Frontal cortex (tissue), 4 donors: Measurements from ENCODE around the gene IFNA2. TPM values are rescaled to one million over a fixed set of nuclear protein-coding genes. Genes with fewer than 3 reads are reported as not detected.
"Not testable (repeated sequence)": the region's sequence is repeated elsewhere in the genome, so short reads cannot be mapped to it uniquely, and the experiment has no call there.

Experiments
- DNase-seq, 2 donors: peaks; one replicate each; pipeline ENCODE4 v3.0.0; 2012; ENCODE audit warnings: low spot score in 2 of 2
- FAIRE-seq: peaks from 2 replicates; lab custom pipeline; 2012; peaks lifted over from hg19 to GRCh38; lab: Jason Lieb, UNC
- total RNA-seq: library from RNA; depleted of rRNA; stranded (reverse); fragments of >200 nt; gene quantifications from one replicate; pipeline ENCODE4 v1.2.3, GENCODE V29; 2014
- donor health status: control.
- donor health status: control.
- donor health status: control.

The IFNA2 gene
- total RNA-seq, 1 donor from 2014 or later = not detected

DNA sequence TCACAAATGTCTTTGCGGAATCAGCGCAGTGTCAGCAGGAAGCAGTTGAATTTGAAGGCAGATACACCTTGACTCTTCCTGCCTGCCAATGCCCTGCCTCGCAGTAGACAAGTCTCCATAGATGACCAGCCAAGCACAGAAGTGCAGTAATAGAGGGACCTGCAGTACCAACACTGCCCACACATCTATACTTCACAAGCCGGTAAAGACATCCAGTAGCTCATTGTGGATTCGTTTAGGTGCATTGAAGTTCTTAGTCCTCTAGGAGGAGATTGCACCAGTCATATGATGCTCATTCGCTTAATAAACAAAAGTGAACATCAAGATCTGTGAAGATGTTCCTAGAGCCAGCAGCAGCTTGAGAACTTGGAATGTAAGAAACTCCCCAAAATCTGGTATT is 7.1 kb upstream of the IFNA2 start:
- FAIRE-seq (no peak), DNase-seq (no peak)

DNA sequence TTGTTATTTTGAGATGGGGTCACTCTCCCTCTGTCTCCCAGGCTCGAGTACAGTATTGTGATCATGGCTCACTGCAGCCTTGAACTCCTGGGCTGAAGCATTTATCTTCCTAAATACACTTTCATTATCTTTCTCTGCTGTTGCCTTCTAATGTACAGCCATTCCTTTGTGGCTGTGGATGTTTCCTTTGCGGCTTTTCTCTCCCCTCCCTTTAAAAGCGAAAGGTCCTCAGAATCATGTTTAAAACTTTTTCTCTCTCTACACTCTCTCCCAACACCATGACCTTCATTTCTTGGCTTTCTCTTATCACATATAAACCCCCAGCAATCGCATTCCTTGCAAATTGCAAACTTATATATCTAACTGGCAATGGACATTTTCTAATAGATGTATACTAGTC is 1.6 kb downstream of the IFNA2 start:
- DNase-seq (no peak), FAIRE-seq (no peak)

DNA sequence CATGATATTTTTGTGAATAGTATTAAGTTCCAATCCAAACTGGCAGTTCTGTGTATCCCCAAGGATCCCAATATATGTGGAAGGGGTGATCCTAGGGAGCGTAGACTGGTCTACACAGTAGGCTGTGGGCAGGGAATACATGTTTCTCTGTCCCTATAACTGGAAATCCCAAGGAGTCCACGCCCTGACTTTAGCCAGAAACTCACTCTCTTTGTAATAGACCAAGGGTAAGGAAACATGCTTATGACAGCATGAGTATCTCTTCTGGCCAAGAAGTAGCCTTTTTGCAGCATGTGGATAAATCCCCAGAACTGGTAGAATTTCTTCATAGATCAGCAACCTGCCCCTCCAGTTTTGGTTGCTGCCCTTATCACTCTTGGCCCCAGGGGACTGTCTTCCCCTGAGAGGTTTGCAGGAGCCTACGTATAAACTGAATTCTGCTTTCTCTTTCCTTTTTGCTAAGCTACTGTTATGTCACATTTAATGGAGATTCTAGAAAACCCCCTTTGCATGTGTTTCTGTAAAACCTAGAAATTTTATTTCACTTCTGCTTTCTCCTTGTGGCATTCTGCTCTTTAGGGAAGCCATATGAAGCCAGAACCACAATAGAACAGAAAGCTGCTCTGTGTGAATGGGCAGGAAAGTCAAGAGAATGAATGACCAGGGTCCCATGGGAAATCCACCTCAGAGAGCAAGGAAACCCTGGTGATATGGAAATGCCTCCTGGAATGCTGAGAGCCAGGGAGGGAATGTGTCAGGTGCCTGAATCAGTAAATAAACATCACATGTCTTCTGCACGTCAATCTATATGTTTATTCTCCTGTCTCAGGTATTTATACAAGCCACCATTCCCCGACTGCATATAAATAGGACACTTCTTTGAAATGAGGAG is 3.5 kb downstream of the IFNA2 start:
- DNase-seq = no peak
- no peak for FAIRE-seq

DNA sequence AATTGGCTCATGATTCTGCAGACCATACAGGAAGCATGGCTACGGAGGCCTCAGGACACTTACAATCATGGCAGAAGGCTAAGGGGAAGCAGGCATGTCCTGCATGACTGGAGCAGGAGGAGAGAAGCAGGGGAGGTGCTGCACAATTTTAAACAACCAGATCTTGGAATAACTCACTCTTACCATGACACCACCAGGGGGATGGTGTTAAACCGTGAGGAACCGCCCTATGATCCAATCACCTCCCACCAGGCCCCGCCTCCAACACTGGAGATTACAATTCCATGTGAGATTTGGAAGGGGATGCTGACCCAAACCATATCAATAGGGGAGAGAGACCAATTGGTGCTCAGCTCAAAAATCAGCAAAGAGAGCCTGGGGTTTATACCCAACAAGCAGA is 13.7 kb downstream of the IFNA2 start:
- FAIRE-seq, DNase-seq: not testable (repeated sequence)

DNA sequence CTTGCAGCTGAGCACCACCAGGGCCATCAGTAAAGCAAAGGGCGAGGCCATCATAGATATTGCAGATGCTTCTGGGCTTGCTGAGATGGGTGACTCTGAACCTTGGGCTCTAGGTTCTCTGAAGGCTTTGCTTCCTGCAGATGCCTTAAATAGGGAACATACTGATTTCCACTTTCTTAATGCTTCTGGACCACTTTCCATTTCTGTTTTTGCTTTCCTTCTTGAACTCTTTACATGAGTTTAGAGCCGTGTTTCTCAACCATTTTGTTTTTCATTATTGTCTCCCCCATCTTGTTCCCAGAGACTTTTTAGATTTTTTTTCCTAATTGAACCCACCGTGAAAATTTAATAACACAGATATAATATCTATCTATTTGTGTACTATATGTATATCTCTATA is 17.2 kb downstream of the IFNA2 start, which contains the start of gene IFNA13:
Gene IFNA13 (minus strand): TSS at position 101 of the 400 bp plus-strand sequence. CDS start 47 bp downstream, at position 54.
- no peak for FAIRE-seq
- DNase-seq = no peak

DNA sequence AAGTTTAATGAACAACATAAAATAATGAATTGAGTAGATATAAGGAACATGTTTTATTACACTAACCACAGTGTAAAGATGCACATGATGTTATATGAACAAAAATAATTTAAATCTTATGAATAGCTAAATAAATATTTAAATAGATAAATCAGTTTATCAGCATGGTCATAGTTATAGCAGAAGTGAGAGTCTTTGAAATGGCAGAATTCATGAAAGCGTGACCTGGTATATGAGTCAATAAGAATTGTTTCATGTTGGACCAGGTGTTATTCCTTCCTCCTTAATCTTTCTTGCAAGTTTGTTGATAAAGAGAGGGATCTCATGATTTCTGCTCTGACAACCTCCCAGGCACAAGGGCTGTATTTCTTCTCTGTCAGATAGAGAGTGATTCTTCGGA is 18.0 kb downstream of the IFNA2 start:
- not testable (repeated sequence) for FAIRE-seq

DNA sequence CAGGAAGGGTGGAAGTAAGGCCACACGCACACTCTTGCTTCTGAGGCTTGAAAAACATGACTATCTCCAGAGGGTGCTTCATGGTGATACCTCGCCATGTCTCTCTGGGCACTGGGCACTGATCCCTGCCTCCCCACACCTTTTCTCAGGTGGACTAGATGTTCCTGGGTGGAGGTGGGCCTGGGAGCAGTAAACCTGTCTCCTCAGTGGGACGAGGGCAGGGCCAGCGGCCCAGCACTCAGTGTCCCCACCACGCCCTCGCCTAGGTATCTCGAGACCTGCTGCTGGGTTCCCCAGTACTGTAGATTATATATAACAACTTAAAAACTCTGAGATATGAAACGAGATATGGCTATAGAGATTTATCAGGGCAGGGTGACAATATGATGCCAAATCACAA is 22.9 kb downstream of the IFNA2 start:
- DNase-seq (no peak), FAIRE-seq (no peak)

More for the DNA sequence above, 18.0 kb downstream of the IFNA2 start:
- DNase-seq = not testable (repeated sequence)

DNA sequence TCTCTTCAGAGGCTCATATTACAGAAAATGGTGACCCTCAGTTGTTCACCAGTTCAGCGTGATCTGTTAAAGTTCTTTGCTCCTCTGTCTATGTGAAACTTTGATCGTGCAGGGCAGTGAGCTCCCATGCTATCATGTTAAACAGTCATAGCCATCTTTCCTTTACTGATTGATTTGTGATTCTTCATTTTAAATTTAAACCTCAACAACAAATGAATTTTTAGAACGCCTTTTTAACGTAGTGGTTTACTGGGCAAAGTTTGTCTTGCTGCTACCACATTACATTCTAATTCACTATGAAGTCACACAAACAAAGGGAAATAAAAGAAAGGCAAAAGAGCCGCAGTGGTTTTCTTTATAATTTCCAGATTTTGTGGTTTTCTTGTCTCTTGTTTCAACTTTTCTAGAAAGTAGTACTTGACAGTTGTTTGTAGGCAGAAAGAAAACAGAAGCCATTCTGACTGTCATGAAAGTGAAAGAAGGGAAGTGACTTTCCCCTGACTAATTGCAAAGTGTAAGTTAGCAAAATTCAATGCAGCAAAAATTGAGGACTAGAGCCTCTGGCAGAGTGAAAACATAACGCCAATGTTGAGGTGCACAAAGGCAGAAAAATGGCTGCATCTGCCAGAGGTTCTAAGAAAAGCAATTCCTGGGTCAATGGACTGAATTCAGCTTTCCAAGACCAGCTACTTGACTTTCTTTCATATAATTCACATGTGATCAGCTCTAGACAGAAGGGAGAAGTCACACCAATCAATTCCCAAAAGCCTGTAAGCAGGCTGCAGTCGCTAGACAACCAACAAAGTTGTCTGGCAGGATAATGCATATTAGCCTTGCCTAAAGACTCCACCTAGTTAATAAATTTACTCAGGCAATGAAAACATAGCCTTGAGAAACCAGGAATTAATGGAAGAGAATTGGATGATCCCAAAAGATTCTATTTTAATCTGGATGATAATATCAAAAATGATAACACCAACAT is 27.4 kb downstream of the IFNA2 start:
- DNase-seq = no peak
- FAIRE-seq = no peak

DNA sequence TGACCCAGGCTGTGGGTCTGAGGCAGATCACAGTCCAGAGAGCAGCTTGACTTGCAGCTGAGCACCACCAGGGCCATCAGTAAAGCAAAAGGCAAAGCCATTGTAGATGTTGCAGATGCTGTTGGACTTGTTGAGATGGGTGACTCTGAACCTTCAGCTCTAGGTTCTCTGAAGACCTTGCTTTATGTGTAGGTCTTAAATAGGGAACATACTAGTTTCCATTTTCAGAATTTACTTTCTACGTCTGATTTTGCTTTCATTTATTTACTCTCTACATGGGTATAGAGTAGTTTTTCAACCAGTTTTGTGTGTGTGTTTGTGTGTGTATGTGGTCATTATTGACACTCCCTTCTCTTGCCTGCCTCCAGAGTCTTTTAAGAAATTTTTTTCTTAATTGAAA is 34.4 kb downstream of the IFNA2 start, which contains the start of gene IFNA6:
Gene IFNA6 (minus strand): TSS at position 101 of the 400 bp plus-strand sequence. CDS start 0 bp downstream, at position 101.
- no peak for FAIRE-seq
- no peak for DNase-seq

DNA sequence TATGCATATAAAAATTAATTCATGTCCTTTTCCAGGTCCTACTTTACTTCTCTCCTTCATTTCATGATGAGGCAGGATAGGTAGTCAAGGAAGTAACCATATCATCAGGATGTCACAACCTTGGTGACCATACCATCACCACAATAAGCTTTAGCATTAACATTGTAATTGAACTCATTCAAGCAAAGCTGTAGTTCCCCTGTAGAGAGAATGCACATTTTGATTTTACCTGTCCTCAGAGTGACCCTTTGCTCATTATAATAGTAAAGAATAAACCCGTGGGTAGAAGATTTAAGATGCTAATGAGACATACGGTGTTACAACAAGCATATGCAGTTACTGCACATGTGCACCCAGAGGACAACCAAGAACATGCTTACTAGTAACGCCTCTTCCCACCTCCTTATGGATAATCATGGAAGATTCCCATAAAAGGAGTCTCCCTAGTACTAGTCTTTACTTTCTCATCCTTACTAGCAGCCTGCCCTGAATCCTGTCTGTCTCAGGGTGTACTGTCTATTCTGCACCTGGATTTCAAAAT is 36.7 kb downstream of the IFNA2 start:
- no peak for FAIRE-seq
- no peak for DNase-seq

DNA sequence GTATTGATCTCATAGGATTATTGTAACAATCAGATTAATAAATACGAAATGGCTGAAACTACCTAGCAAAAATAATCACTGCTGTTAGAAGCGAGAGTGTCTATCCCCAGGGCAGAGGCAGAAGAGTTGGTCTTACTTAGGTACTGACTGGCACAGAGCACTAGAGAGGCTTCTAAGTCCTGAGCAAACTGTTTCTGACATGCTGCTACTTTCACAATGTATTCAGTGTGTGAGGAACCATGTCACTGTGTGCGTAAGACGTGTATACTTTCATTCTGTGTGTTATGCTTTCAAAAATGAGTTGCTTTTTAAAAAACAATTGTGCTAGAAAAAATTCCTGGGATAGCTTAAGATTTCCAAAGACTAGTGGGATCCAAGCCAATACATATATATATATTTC is 44.5 kb downstream of the IFNA2 start:
- FAIRE-seq (no peak), DNase-seq (no peak)

DNA sequence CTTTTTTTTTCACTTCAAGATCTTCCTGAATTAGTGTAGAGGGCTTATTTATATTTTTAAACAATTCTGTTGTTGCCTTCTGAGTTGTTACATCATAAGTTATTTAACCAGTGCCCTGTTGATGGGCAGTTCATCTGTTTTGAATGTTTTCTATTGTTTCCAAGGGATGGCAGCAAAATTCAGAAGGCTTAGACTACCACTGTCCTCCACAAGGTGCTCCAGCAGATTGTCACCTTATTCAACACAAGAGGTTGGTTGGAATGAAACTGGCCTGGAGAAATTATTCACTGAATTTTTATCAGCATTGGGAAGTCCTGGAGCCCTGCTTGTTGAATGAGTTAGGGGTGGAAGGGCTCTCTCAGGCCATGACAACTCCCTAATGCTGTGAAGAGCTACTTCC is 48.7 kb downstream of the IFNA2 start:
- DNase-seq (no peak), FAIRE-seq (no peak)

DNA sequence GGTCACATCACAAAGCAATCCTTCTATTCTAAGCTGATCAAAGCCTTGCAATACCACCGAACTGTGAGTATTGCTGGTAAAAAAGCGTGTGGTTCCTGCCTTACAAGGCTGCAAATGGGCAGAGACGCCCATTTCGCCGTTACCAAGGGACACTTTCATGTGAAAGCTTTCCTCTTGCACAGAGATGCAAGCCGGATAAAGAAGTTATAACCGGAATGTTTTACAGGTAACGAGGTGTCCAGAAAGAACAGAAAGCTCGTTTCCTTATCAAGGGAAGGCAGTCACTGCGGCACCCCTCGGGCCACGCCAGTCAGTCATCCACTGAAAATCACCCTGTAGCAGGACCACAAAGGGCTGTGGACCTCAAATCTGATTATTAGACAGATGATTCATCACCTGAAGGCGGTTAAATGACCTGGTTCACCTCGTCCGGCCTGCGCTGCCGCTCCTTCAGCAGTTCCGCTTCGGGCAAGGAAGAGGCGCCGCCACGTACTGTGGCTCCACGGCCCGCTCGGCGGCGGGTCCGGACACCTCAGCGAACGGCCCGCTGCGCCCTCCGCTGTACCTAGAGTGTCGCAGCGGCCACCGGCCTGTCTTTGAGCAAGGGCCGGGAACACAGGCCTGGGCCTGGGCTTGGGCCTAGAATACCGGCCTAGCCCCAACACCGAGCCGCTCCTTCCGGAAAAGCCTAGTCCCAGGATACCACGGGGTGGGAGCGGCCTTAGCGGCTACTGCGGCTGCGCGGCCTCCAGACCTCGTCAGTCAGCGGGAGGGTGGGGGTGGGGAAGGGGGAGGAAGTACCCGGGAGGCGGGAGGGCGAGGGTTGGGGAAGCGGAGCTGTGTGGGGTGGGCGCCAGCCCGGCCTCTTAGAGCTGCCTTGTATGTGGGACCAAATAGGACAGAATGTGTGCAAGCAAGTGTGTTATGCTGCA is 50.2 kb downstream of the IFNA2 start, which contains the start of gene KLHL9:
Gene KLHL9 (minus strand): TSS at position 704 of the 932 bp plus-strand sequence. CDS start 545 bp downstream, at position 159.
- FAIRE-seq (no peak), DNase-seq (peak; percentile 80 to 88)

Other genes with a start within 250 kb of the IFNA2 start
- gene IFNW1, start 243.6 kb downstream of the IFNA2 start, total RNA-seq = not detected
- not detected for gene IFNA21, start 218.7 kb downstream of the IFNA2 start, total RNA-seq
- gene IFNA4, start 197.8 kb downstream of the IFNA2 start, total RNA-seq = not detected
- gene IFNA7, start 183.2 kb downstream of the IFNA2 start, total RNA-seq = not detected
- not detected for gene IFNA10, start 178.3 kb downstream of the IFNA2 start, total RNA-seq
- gene IFNA16, start 168.1 kb downstream of the IFNA2 start, total RNA-seq = not detected
- gene IFNA17, start 157.2 kb downstream of the IFNA2 start, total RNA-seq = not detected
- gene IFNA14, start 145.4 kb downstream of the IFNA2 start, total RNA-seq = not detected
- not detected for gene IFNA5, start 80.1 kb downstream of the IFNA2 start, total RNA-seq
- 71.7 TPM for gene KLHL9, start 50.0 kb downstream of the IFNA2 start, total RNA-seq
- not detected for gene IFNA6, start 34.5 kb downstream of the IFNA2 start, total RNA-seq
- gene IFNA13, start 17.3 kb downstream of the IFNA2 start, total RNA-seq = not detected
- gene IFNA8, start 23.7 kb upstream of the IFNA2 start, total RNA-seq = not detected
- gene IFNA1, start 55.0 kb upstream of the IFNA2 start, total RNA-seq = not detected
- gene IFNE, start 96.9 kb upstream of the IFNA2 start, total RNA-seq = under 0.01 TPM